Central memory CD8-positive, alpha-beta T cell (primary cell): ENCODE data around the gene FGFR4.

Experiments used
- ATAC-seq: fragments of 150-1000 bp; cut with Tn5 transposase; replicated peaks from 2 replicates; pipeline ENCODE4 v1.10.0; 2022; ENCODE audit warnings: mild to moderate bottlenecking, moderate FRiP score, moderate number of reproducible peaks; ENCODE audit not compliant: poor library complexity, severe bottlenecking; ENCODE audit errors: extremely low read depth
- DNase-seq, 2 donors: peaks; one replicate each; pipeline ENCODE4 v3.0.0; 2021; ENCODE audit warnings: low spot score in 2 of 2
- H3K27ac Mint-ChIP-seq: one replicate; pipeline ENCODE4 v1.8.0; 2022; ENCODE audit warnings: low read depth, mild to moderate bottlenecking, moderate library complexity, mixed read lengths
- H3K27me3 Mint-ChIP-seq: one replicate; pipeline ENCODE4 v1.8.0; 2022; ENCODE audit warnings: mixed read lengths
- H3K36me3 Mint-ChIP-seq: one replicate; pipeline ENCODE4 v1.8.0; 2022; ENCODE audit warnings: mild to moderate bottlenecking, moderate library complexity, mixed read lengths; ENCODE audit not compliant: insufficient read depth
- H3K4me1 Mint-ChIP-seq: one replicate; pipeline ENCODE4 v1.8.0; 2022; ENCODE audit warnings: mixed read lengths
- H3K4me3 Mint-ChIP-seq: one replicate; pipeline ENCODE4 v1.8.0; 2022; ENCODE audit warnings: mild to moderate bottlenecking, moderate library complexity, mixed read lengths
- H3K9me3 Mint-ChIP-seq: one replicate; pipeline ENCODE4 v1.8.0; 2022; ENCODE audit warnings: mixed read lengths

Gene FGFR4

DNA sequence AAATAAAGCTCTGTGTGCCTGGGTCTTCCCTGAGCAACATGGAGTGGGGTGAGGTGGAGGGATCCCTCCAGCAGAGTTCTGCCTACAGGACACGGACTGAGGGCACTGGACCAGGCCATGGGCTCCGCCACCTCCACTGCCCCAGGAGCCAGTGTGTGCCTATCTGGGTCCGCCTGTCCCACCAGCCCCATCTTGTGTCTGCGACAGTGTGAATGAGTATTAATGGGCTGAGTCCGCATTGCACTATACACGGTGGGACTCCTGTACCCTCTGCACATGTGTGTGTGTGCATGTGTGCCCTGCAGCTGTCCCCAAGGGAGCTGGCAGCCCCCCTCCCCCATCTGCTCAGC lies 11.4 kb downstream of the FGFR4 start:
- no peak overlapping the region for H3K27ac Mint-ChIP-seq
- peaks cover 6% of the 10 kb centered on the region for H3K36me3 Mint-ChIP-seq

DNA sequence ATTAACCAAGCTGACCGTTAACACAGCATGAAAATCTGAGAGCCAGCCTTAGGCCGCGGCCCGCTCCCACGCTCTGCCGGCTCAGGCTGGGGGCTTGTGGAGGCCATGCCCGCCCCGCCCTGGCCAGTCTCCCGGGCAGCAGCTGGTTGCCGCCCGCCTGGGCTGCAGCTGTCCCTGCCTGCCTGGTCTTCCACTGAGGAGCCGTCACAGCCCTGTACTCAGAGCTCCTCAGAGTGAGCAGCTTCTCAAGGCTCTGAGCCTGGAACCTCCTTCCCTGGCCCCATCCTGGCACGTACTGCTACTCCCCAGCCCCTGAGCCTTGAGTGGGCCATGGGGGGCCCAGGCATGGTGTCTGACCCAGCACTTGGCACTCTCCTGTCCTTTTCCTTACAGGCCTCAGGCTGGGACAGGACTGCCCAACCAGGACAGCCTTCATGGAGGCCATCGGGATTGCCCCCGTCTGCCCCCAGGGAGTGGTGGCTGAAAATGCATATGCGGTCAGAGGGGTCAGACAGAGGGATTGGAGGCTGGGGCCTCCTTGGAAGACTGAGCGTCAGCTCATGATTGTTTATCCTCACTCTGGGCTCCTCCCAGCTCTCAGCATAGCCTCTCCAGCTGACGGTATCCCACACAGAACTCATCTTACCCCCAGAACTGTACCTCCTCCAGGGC lies 11.9 kb downstream of the FGFR4 start:
- Mint-ChIP-seq H3K27me3 (peaks cover 30% of the 10 kb centered on the region), H3K9me3 (no peaks in the 10 kb centered on the region), H3K4me1 (no peaks in the 10 kb centered on the region), H3K27ac (no peak overlapping the region), H3K4me3 (no peak overlapping the region), H3K36me3 (peaks cover 6% of the 10 kb centered on the region)
- DNase-seq, result no peak
- no peak for ATAC-seq

More for the DNA sequence above, 11.4 kb downstream of the FGFR4 start:
- H3K9me3 Mint-ChIP-seq, result no peaks in the 10 kb centered on the region
- peaks cover 25% of the 10 kb centered on the region for H3K27me3 Mint-ChIP-seq
- ATAC-seq (no peak), DNase-seq (no peak)
- H3K4me1 Mint-ChIP-seq, result no peaks in the 10 kb centered on the region
- no peak overlapping the region for H3K4me3 Mint-ChIP-seq

DNA sequence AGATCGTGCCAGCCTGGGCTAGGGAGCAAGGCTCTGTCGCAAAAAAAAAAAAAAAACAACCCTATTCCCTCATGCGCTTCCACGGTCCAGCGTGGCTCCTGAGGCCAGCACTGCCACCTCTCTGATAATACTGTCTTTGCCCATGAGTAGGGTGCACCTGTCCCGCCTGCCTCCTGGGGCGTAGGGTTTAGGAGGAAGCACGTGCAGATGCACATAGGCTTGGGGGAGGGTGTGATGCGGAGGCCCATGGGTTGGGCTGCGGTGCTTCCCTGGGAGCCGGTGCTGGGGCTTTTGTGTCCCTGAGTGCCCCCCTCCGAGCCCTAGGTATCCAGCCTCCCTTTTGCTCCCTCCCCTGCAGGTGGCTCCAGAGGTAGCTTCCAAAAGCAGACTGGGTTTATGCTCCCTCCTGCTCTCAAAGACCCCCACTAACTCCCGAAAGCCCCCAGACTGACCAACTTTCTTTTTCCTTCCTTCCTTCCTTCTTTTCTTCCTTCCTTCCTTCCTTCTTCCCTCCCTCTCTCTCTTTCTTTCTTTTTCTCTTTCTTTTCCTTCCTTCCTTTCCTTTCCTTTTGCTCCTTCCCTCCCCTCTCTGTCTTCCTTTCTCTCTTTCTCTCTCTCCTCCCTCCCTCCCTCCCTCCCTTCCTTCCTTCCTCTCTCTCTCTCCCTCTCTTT lies 12.8 kb downstream of the FGFR4 start:
- H3K27ac Mint-ChIP-seq, result no peak overlapping the region
- H3K4me3 Mint-ChIP-seq, result no peak overlapping the region
- ATAC-seq (no peak), DNase-seq (no peak)
- no peaks in the 10 kb centered on the region for H3K9me3 Mint-ChIP-seq
- no peaks in the 10 kb centered on the region for H3K4me1 Mint-ChIP-seq
- peaks cover 37% of the 10 kb centered on the region for H3K27me3 Mint-ChIP-seq
- peaks cover 4% of the 10 kb centered on the region for H3K36me3 Mint-ChIP-seq

DNA sequence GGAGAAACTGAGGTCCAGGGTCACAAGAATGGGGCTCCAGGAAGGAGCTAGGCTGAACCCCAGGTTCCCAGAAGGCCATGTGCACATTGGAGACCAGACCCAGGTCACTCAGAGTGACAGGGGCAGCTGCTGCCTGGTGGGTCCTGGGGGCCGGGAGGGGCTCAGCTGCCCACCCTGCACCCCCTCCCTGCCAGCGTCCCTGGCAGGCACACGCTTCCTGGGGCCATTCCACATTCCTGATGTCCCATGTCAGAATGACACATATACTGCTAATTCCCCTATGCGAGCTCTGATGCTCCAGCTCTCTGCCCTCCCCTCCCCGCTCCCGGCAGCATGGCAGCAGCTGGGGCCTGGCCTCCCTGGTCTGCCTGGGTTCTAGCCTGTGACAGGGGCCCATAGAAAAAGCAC lies 14.0 kb downstream of the FGFR4 start:
- Mint-ChIP-seq H3K27me3 (peaks cover 31% of the 10 kb centered on the region), H3K27ac (no peak overlapping the region), H3K36me3 (peaks cover 2% of the 10 kb centered on the region), H3K4me1 (no peaks in the 10 kb centered on the region), H3K9me3 (no peaks in the 10 kb centered on the region), H3K4me3 (no peak overlapping the region)
- no peak for ATAC-seq
- DNase-seq, result no peak

DNA sequence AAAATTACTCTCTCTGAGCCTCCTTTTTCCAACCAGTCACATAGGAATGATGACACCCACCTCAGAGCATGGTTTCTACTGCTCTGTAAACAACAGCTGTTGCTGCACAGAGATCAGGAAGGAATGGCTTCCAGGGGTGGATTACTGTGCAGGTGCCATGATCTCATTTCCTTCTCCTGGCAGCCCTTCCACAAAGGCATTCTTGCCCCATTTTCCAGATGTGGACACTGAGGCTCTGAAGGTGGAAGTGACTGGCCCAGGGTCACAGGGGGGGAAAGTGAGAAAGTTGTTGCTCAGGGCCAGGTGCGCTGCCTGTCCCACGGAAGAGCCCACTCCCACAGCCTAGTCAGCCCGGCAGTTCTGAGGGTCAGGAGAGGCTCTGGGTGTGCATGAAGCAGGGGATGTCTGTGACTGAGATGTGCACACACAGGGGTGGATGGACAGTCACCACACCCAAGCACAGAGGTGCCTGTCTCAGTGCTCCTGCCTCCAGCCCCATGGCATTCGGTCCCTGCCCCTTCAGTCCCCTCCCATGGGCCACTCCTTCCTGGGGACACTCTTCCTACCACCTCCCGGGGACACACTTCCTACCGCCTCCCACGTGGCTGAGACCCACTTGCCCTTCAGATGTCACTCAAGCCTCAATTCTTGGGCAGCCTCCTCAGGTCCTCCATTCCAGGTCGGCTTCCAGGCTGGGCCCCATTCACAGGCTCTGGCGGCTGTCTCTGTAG lies 17.0 kb downstream of the FGFR4 start:
- DNase-seq (no peak), ATAC-seq (no peak)
- Mint-ChIP-seq H3K27me3 (peaks cover 31% of the 10 kb centered on the region), H3K27ac (no peak overlapping the region), H3K9me3 (no peaks in the 10 kb centered on the region), H3K4me3 (no peak overlapping the region), H3K36me3 (no peaks in the 10 kb centered on the region), H3K4me1 (no peaks in the 10 kb centered on the region)

DNA sequence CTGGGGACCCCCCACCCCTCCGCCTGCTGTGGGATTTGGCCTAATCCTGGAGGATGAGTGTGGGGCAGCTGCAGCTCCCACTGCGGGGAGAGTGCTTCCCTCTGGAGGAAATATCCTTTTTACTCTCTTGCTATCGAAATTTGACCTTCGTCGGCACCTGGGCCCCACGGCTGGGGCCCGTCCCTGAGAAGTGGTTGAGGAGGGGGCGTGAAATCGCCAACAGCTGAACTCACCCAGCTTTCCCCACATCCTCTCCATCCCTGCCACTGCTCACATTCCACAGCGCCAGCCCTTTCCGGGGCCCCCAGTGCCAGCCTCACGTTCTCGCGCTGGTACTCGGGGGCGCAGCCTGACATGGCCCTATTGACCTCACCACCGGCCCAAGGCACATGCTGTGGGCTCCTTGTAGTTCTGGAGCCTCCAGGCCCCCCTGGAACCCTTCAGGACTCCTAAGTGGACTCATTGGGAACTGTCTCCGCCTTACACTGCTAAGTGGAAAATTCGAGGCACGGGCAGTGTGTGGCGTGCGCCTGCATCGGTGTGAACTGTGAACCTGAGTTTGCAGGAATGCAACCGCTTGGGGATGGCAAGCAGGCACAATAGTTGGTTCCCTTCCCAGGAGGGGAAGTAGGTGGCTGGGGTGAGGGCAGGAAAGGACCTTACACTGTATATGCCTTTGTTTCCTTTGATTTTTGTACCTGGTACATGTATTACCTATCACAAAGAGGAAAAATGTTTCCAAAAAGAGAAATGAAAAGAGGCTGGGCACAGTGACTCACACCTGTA lies 19.2 kb downstream of the FGFR4 start:
- no peak for DNase-seq
- no peak for ATAC-seq
- Mint-ChIP-seq H3K9me3 (no peaks in the 10 kb centered on the region), H3K27me3 (peaks cover 15% of the 10 kb centered on the region), H3K36me3 (no peaks in the 10 kb centered on the region), H3K27ac (no peak overlapping the region), H3K4me1 (no peaks in the 10 kb centered on the region), H3K4me3 (no peak overlapping the region)

DNA sequence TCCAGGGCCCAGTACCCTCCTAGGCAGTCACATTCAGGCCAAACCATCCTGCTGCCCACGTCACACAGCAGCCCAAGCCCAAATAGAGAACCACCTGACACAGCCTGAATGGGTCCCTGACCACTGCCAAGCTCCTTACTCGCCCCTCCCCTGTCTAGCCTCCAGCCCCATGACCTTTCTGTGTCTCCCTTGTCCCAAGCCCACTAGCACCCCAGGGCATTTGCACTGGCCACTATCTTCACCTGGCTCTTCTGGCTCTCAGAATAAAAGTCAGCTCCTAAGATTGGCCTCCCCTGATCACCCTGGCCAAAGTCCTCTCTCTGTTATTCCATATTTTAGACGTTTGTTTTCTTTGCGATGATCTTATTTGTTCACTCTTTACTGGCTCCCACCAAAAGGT lies 20.4 kb downstream of the FGFR4 start:
- peaks cover 6% of the 10 kb centered on the region for H3K4me1 Mint-ChIP-seq
- H3K9me3 Mint-ChIP-seq, result no peaks in the 10 kb centered on the region
- peaks cover 14% of the 10 kb centered on the region for H3K27me3 Mint-ChIP-seq
- H3K4me3 Mint-ChIP-seq, result no peak overlapping the region
- peaks cover 3% of the 10 kb centered on the region for H3K36me3 Mint-ChIP-seq
- peak overlapping the region; percentile 10 for H3K27ac Mint-ChIP-seq
- DNase-seq (no peak), ATAC-seq (no peak)

DNA sequence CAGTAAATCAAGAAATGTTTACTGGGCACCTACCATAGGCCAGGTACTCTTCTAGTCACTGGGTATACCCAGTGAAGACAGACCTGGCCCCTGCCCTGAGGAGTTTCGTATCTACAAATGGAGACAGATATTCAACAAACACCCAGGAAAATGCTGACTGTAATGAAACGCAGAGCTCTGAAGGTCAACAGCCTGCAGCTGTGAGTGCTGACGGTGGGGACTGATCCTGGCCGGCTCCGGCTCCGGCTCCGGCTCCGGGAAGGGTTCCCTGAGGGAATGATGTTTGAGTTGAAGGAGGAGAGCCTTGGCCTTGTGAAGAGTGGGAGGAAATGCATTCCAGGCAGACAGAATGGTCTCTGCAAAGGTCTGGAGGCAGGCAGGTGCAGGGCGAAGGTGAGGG lies 23.1 kb downstream of the FGFR4 start:
- Mint-ChIP-seq H3K4me3 (no peak overlapping the region), H3K27me3 (no peaks in the 10 kb centered on the region), H3K9me3 (no peaks in the 10 kb centered on the region), H3K36me3 (peaks cover 5% of the 10 kb centered on the region), H3K4me1 (peaks cover 17% of the 10 kb centered on the region), H3K27ac (no peak overlapping the region)
- DNase-seq (no peak), ATAC-seq (no peak)

DNA sequence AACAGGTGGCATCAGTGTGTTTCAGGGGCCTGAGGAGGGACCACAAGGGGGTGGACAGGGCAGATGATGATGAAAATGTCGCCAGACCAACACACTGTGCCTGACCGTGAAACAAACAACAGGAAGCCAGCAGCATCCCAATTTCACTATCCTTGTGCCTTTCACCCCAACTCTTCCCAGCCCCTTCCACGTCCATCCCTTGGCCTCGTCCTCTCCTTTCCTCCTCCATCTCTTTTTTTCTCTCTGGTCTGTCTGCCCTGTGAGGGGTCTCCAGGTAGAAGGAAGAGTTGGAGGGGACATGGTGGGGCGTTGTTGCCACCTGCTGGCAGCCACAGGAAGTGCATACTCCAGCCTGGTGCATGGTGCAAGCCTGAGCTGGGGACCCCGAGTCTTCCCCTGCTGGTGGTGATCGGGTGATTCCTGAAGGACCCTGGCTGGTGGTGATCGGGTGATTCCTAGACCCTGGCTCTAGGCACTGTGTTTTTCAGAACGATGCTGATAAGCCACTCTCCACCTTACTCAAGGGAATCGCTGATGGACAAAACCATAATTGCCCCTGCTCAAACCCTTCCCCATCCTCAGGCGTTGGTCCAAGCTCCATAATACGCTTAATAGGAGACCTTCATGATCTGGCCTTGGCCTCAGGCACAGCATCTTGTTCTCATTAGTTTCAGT lies 25.1 kb downstream of the FGFR4 start:
- no peak overlapping the region for H3K4me3 Mint-ChIP-seq
- H3K27me3 Mint-ChIP-seq, result no peaks in the 10 kb centered on the region
- no peak overlapping the region for H3K27ac Mint-ChIP-seq
- peaks cover 5% of the 10 kb centered on the region for H3K36me3 Mint-ChIP-seq
- DNase-seq, result peak; percentile 32 to 50
- peaks cover 26% of the 10 kb centered on the region for H3K4me1 Mint-ChIP-seq
- H3K9me3 Mint-ChIP-seq, result no peaks in the 10 kb centered on the region
- peak; percentile 46 for ATAC-seq

DNA sequence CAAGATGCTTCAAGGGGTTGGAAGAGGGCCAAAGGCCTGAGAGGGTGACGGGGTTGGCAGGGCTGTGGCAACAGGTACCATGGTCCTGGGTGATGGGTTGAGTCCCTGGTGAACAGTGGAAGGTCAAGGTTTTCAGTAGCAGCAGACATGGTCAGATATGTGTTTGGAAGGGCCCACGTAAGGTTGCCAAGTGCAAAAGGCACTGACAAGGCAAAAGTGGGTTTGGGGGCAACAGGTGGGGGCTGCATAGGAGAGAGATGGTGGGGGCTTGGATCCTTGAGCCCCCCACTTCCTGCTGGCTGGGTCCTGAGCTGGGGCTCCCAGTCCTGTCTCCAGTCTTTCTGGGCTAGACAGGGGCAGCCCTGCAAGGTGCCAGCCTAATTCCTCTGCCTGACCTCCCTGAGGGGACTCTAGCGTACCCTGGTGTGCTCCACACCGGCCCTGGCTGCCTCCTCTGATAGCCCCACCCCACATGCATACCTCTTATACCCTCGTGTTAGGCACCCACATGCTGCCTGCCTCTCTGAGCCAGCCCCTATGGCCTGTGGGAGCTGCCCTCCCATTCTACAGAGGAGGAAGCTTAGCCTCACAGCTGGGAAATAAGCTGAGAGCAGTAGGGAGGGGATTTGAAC lies 26.0 kb downstream of the FGFR4 start:
- ATAC-seq, result no peak
- no peak overlapping the region for H3K27ac Mint-ChIP-seq
- peaks cover 5% of the 10 kb centered on the region for H3K36me3 Mint-ChIP-seq
- no peak overlapping the region for H3K4me3 Mint-ChIP-seq
- H3K4me1 Mint-ChIP-seq, result peaks cover 26% of the 10 kb centered on the region
- no peaks in the 10 kb centered on the region for H3K9me3 Mint-ChIP-seq
- DNase-seq, result no peak
- no peaks in the 10 kb centered on the region for H3K27me3 Mint-ChIP-seq

DNA sequence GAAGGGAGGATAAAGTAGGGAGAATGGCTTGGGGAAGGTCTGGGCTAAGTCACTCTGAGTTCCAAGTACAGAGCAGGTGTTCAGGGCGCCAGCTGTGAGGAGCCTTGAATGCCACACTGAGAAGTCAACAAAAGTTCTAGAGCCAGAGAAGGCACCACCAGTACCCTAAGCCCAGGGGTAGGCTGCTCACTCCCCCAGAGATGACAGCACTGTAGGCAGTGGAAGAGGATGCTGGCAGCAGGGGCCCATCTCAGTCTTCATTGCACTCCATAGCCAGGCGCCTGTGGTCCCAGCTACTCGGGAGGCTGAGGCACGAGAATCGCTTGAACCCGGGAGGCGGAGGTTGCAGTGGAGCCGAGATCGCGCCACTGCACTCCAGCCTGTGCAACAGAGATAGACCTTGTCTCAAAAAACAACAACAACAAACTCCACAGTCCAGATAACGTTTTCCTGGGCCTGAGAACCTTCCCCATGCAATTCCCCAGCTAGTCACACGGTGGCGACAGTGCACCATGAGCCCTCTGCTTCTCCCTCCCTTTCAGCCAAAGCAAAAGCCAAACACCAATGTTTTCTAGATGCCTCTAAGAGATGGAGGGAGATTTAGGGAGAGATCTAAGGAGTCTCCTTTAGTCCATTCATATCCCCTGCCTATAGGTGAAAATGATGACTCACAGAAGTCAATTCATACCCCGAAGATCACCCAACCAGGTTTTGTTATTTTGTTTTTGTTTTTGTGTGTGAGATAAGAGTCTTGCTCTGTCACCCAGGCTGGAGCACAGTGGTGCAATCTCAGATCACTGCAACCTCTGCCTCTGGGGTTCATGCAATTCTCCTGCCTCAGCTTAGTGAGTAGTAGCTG lies 27.1 kb downstream of the FGFR4 start:
- peaks cover 5% of the 10 kb centered on the region for H3K36me3 Mint-ChIP-seq
- no peak overlapping the region for H3K4me3 Mint-ChIP-seq
- ATAC-seq, result peak; percentile 47
- no peaks in the 10 kb centered on the region for H3K9me3 Mint-ChIP-seq
- no peaks in the 10 kb centered on the region for H3K27me3 Mint-ChIP-seq
- no peak overlapping the region for H3K27ac Mint-ChIP-seq
- peaks cover 26% of the 10 kb centered on the region for H3K4me1 Mint-ChIP-seq
- peak; percentile 69 to 81 for DNase-seq
